HepG2 (cell line): ENCODE data around the gene LIMS2. TPM values are rescaled to one million over a fixed set of nuclear protein-coding genes. Genes with fewer than 3 reads are reported as not detected.

ENCODE experiments used
- GATAD1 ChIP-seq: IDR thresholded peaks from 2 replicates; pipeline ENCODE4 v1.6.1; 2016; ENCODE audit warnings: missing genetic modification reagents, missing compliant biosample characterization
- HDAC2 ChIP-seq: sonication (generic); formaldehyde crosslinking; IDR thresholded peaks from 2 replicates; pipeline ENCODE4 v1.4.0; 2020; ENCODE audit warnings: missing genetic modification reagents
- NCOA1 ChIP-seq: sonication (generic); formaldehyde crosslinking; IDR thresholded peaks from 2 replicates; pipeline ENCODE4 v1.9.0; 2021; ENCODE audit warnings: missing genetic modification reagents
- NCOA2 ChIP-seq: sonication (generic); formaldehyde crosslinking; IDR thresholded peaks from 2 replicates; pipeline ENCODE4 v1.8.0; 2022; ENCODE audit warnings: inconsistent platforms
- NCOA5 ChIP-seq: sonication (generic); formaldehyde crosslinking; IDR thresholded peaks from 2 replicates; pipeline ENCODE4 v1.4.0; 2020; ENCODE audit warnings: missing genetic modification reagents
- NFE2L1 ChIP-seq: sonication (generic); formaldehyde crosslinking; IDR thresholded peaks from 2 replicates; pipeline ENCODE4 v1.4.0; 2020; ENCODE audit warnings: missing genetic modification reagents, mild to moderate bottlenecking, borderline replicate concordance
- SP1 ChIP-seq, 2 experiments: fragments of 450-650 bp in 1 of 2; sonication (generic) in 1 of 2; formaldehyde crosslinking in 1 of 2; IDR thresholded peaks; 2 replicates each; pipeline versions ENCODE4 v1.4.0 to v1.6.1; 2016 to 2020; ENCODE audit warnings: missing genetic modification reagents in 1 of 2
- ZNF329 ChIP-seq: sonication (generic); formaldehyde crosslinking; IDR thresholded peaks from 2 replicates; pipeline ENCODE4 v1.9.0; 2021; ENCODE audit warnings: low read depth, mild to moderate bottlenecking, missing genetic modification reagents
- ZNF33B ChIP-seq: sonication (generic); formaldehyde crosslinking; IDR thresholded peaks from 2 replicates; pipeline ENCODE4 v1.5.1; 2020; ENCODE audit warnings: mild to moderate bottlenecking, missing genetic modification reagents
- ZNF552 ChIP-seq: sonication (generic); formaldehyde crosslinking; IDR thresholded peaks from 2 replicates; pipeline ENCODE4 v1.9.0; 2022; ENCODE audit warnings: missing genetic modification reagents, mild to moderate bottlenecking, borderline replicate concordance
- ZNF607 ChIP-seq: sonication (generic); formaldehyde crosslinking; IDR thresholded peaks from 2 replicates; pipeline ENCODE4 v1.5.1; 2020; ENCODE audit warnings: missing genetic modification reagents, mild to moderate bottlenecking, borderline replicate concordance
- ZNF773 ChIP-seq: sonication (generic); formaldehyde crosslinking; IDR thresholded peaks from 2 replicates; pipeline ENCODE4 v1.4.0; 2020; ENCODE audit warnings: missing genetic modification reagents, borderline replicate concordance
- polyA plus RNA-seq, 8 experiments: library from polyadenylated mRNA; depleted of rRNA in 3 of 8; stranded (reverse) in 7 of 8; unstranded in 1 of 8; fragments of >200 nt; fragmentation: Illumina TruSeq in 4 of 8; extraction: Trizol in 4 of 8; gene quantifications; 2 replicates each; pipeline versions ENCODE4 v1.2.1 to v1.2.3, GENCODE V29; 2011 to 2016; ENCODE audit warnings: low read depth in 4 of 8, missing spikeins in 1 of 8, mixed read lengths in 1 of 8; ENCODE audit not compliant: insufficient read depth in 1 of 8
- total RNA-seq, 5 experiments: library from RNA; depleted of rRNA; stranded (reverse); fragments of >200 nt; fragmentation: Illumina TruSeq; extraction: Trizol; gene quantifications; 2 replicates each; pipeline ENCODE4 v1.2.3, GENCODE V29; 2016; ENCODE audit warnings: low read depth in 1 of 5
- TF ChIP-seq, protein P1 (sequence below): IDR thresholded peaks from 2 replicates; pipeline ENCODE4 v1.4.0; 2020; ENCODE audit warnings: mild to moderate bottlenecking, missing genetic modification reagents
- TF ChIP-seq, protein P2 (sequence below): sonication (generic); formaldehyde crosslinking; IDR thresholded peaks from 2 replicates; pipeline ENCODE4 v1.5.1; 2020; ENCODE audit warnings: missing genetic modification reagents, mild to moderate bottlenecking, borderline replicate concordance
- TF ChIP-seq, protein P3 (sequence below): sonication (generic); formaldehyde crosslinking; IDR thresholded peaks from 2 replicates; pipeline ENCODE4 v1.4.0; 2020; ENCODE audit warnings: missing genetic modification reagents
- TF ChIP-seq, protein P4 (sequence below): sonication (generic); formaldehyde crosslinking; IDR thresholded peaks from 2 replicates; pipeline ENCODE4 v1.9.0; 2021; ENCODE audit warnings: missing genetic modification reagents, mild to moderate bottlenecking, borderline replicate concordance
- TF ChIP-seq, protein P5 (sequence below): sonication (generic); IDR thresholded peaks from 2 replicates; pipeline ENCODE4 v1.6.1; 2016; ENCODE audit warnings: low read depth, borderline replicate concordance

Gene LIMS2
- total and polyA plus RNA-seq, 2 of the 13 experiments (the other 11 are each of a cell fraction or from before 2014, with no cell fraction given) = 1.0 to 1.9 TPM

DNA sequence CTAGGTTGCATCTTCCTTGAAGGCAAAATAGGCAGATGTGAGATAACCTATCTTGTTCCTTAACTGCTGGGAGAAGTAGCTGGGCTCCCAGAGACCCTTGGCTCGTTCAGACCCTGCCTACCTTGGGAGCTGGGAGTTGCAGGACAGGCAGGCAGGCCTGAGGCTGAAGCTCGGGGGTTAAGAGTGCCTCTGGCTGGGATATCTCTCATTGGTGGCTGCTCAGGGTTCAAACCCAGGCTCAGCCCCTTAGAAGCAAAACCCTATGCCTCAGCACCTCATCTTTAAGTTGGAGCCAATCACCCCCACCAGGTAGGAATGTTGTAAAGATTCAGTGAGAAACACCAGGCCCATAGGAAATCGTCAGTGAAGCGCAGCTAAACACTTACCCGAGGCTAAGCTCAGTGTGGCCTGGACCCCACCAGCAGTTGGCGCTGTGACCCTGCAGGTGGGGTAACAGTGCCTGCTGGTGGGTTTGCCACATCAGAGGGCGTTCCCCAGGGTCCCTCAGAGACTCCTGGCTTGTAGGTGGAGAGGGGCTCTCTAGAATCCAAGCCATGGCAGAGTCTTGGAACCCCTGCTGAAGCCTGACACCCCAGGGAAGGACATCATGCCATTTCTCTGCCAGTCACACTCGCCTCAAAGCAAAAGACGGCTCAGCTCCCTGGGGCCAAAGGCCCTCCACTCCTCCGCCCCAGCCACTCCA, 84.0 kb downstream of the LIMS2 start (continued):
- TF ChIP-seq, protein P1, sequence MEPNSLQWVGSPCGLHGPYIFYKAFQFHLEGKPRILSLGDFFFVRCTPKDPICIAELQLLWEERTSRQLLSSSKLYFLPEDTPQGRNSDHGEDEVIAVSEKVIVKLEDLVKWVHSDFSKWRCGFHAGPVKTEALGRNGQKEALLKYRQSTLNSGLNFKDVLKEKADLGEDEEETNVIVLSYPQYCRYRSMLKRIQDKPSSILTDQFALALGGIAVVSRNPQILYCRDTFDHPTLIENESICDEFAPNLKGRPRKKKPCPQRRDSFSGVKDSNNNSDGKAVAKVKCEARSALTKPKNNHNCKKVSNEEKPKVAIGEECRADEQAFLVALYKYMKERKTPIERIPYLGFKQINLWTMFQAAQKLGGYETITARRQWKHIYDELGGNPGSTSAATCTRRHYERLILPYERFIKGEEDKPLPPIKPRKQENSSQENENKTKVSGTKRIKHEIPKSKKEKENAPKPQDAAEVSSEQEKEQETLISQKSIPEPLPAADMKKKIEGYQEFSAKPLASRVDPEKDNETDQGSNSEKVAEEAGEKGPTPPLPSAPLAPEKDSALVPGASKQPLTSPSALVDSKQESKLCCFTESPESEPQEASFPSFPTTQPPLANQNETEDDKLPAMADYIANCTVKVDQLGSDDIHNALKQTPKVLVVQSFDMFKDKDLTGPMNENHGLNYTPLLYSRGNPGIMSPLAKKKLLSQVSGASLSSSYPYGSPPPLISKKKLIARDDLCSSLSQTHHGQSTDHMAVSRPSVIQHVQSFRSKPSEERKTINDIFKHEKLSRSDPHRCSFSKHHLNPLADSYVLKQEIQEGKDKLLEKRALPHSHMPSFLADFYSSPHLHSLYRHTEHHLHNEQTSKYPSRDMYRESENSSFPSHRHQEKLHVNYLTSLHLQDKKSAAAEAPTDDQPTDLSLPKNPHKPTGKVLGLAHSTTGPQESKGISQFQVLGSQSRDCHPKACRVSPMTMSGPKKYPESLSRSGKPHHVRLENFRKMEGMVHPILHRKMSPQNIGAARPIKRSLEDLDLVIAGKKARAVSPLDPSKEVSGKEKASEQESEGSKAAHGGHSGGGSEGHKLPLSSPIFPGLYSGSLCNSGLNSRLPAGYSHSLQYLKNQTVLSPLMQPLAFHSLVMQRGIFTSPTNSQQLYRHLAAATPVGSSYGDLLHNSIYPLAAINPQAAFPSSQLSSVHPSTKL (CRISPR knock-in tag) = no peak; the same call in 1 of the 2 replicates
- TF ChIP-seq, protein P2, sequence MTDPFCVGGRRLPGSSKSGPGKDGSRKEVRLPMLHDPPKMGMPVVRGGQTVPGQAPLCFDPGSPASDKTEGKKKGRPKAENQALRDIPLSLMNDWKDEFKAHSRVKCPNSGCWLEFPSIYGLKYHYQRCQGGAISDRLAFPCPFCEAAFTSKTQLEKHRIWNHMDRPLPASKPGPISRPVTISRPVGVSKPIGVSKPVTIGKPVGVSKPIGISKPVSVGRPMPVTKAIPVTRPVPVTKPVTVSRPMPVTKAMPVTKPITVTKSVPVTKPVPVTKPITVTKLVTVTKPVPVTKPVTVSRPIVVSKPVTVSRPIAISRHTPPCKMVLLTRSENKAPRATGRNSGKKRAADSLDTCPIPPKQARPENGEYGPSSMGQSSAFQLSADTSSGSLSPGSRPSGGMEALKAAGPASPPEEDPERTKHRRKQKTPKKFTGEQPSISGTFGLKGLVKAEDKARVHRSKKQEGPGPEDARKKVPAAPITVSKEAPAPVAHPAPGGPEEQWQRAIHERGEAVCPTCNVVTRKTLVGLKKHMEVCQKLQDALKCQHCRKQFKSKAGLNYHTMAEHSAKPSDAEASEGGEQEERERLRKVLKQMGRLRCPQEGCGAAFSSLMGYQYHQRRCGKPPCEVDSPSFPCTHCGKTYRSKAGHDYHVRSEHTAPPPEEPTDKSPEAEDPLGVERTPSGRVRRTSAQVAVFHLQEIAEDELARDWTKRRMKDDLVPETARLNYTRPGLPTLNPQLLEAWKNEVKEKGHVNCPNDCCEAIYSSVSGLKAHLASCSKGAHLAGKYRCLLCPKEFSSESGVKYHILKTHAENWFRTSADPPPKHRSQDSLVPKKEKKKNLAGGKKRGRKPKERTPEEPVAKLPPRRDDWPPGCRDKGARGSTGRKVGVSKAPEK (CRISPR knock-in tag) = no peak
- TF ChIP-seq HDAC2 (CRISPR knock-in tag) (no peak), ZNF33B (CRISPR knock-in tag) (no peak), ZNF552 (CRISPR knock-in tag) (no peak), SP1 (IDR thresholded peaks at IDR 0.05) (no peak), SP1 (CRISPR knock-in tag; IDR thresholded peaks at IDR 0.05) (no peak), NCOA2 (0 out of 2 replicates have a peak, but pooled peaks have one; percentile 24), ZNF607 (CRISPR knock-in tag) (0 out of 2 replicates have a peak, but pooled peaks have one; percentile 36), NCOA1 (0 out of 2 replicates have a peak, but pooled peaks have one; percentile 47), NCOA5 (CRISPR knock-in tag) (no peak), ZNF329 (no peak), NFE2L1 (CRISPR knock-in tag) (no peak), GATAD1 (no peak; the same call in 1 of the 2 replicates), ZNF773 (CRISPR knock-in tag) (no peak)
- TF ChIP-seq, protein P3, sequence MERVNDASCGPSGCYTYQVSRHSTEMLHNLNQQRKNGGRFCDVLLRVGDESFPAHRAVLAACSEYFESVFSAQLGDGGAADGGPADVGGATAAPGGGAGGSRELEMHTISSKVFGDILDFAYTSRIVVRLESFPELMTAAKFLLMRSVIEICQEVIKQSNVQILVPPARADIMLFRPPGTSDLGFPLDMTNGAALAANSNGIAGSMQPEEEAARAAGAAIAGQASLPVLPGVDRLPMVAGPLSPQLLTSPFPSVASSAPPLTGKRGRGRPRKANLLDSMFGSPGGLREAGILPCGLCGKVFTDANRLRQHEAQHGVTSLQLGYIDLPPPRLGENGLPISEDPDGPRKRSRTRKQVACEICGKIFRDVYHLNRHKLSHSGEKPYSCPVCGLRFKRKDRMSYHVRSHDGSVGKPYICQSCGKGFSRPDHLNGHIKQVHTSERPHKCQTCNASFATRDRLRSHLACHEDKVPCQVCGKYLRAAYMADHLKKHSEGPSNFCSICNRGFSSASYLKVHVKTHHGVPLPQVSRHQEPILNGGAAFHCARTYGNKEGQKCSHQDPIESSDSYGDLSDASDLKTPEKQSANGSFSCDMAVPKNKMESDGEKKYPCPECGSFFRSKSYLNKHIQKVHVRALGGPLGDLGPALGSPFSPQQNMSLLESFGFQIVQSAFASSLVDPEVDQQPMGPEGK (CRISPR knock-in tag) = peak; percentile 66; the same call in 1 of the 2 replicates
- TF ChIP-seq, protein P4, sequence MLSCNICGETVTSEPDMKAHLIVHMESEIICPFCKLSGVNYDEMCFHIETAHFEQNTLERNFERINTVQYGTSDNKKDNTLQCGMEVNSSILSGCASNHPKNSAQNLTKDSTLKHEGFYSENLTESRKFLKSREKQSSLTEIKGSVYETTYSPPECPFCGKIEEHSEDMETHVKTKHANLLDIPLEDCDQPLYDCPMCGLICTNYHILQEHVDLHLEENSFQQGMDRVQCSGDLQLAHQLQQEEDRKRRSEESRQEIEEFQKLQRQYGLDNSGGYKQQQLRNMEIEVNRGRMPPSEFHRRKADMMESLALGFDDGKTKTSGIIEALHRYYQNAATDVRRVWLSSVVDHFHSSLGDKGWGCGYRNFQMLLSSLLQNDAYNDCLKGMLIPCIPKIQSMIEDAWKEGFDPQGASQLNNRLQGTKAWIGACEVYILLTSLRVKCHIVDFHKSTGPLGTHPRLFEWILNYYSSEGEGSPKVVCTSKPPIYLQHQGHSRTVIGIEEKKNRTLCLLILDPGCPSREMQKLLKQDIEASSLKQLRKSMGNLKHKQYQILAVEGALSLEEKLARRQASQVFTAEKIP (CRISPR knock-in tag) = no peak
- TF ChIP-seq, protein P5, sequence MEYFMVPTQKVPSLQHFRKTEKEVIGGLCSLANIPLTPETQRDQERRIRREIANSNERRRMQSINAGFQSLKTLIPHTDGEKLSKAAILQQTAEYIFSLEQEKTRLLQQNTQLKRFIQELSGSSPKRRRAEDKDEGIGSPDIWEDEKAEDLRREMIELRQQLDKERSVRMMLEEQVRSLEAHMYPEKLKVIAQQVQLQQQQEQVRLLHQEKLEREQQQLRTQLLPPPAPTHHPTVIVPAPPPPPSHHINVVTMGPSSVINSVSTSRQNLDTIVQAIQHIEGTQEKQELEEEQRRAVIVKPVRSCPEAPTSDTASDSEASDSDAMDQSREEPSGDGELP = no peak
